ENCODE results near the gene RAB40C. TPM values are rescaled to one million over a fixed set of nuclear protein-coding genes. Genes with fewer than 3 reads are reported as not detected.

Gene RAB40C
- total RNA-seq, 5 donors from 2014 or later (not counting 1 experiment from before 2014, with no cell fraction given) = 14.1 to 28.0 (median 24.4) TPM

DNA sequence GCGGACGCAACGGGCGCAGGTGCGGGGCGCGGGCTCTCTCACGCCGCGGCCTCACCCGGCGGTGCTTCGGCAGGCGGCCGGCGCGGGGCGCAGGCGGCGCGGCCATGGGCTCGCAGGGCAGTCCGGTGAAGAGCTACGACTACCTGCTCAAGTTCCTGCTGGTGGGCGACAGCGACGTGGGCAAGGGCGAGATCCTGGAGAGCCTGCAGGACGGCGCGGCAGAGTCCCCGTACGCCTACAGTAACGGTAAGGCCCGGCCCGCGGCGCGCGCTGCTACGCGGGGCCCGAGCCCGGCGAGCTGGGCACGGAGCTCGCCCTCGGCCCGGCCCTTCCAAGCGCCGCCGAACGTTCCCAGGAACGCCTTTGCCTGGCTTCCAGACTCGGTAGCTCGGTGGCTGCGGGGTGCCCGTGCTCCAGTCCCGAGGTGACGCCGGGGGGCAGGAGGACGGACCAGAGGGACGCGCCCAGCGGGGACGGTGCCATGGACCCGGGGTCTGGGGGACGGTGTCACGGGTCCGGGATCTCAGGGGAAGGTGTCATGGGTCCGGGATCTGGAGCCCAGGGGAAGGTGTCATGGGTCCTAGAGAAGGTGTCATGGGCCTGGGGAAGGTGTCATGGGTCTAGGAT lies 435 bp downstream of the RAB40C start:
- Mint-ChIP-seq H3K27me3 (no peaks in the 10 kb centered on the region), H3K36me3 (no peaks in the 10 kb centered on the region), H3K9me3 (no peaks in the 10 kb centered on the region), H3K4me3 (peak overlapping the region; percentile 87 to 88 (median 88)), H3K27ac (peak overlapping the region; percentile 50 to 71), H3K4me1 (peaks cover 42 to 52% (median 44%) of the 10 kb centered on the region in 3 donors)
- WGBS (ENCODE audit: insufficient coverage) = under 1% methylated on average over 69 of the region's 71 CpGs
- no peak overlapping the region for H3K27ac ChIP-seq (ENCODE audit: low read length)
- peak overlapping the region; percentile 56 to 73 for H3K4me3 ChIP-seq (ENCODE audit: control insufficient read depth in 1 of 2, extremely low read depth in 1 of 2, low read length in 1 of 2)
- no peaks in the 10 kb centered on the region for H3K9me3 ChIP-seq
- peaks cover 8 to 53% of the 10 kb centered on the region in 2 experiments for H3K4me1 ChIP-seq (ENCODE audit: control insufficient read depth in 1 of 2, extremely low read depth in 1 of 2, insufficient read depth in 2 of 2, low read length in 2 of 2)
- H3K36me3 ChIP-seq (ENCODE audit: control insufficient read depth in 2 of 2, extremely low read depth in 1 of 2, insufficient read depth in 1 of 2, low read length in 1 of 2) = peaks cover 0 to 3% of the 10 kb centered on the region in 2 donors
- ChIA-PET POLR2A (no interaction called here), CTCF (no interaction called here)
- DNase-seq = peak in 5 of 35 experiments; percentile 8 to 26 (median 21)
- H3K27me3 ChIP-seq (replicated peaks in 1 of 2; ENCODE audit: control insufficient read depth in 2 of 2, extremely low read depth in 1 of 2, insufficient read depth in 2 of 2, low read length in 1 of 2) = peaks cover 0 to 19% of the 10 kb centered on the region in 2 experiments
- peak in 2 of 4 experiments; percentile 1 for ATAC-seq (replicated peaks in 1 of 4)

DNA sequence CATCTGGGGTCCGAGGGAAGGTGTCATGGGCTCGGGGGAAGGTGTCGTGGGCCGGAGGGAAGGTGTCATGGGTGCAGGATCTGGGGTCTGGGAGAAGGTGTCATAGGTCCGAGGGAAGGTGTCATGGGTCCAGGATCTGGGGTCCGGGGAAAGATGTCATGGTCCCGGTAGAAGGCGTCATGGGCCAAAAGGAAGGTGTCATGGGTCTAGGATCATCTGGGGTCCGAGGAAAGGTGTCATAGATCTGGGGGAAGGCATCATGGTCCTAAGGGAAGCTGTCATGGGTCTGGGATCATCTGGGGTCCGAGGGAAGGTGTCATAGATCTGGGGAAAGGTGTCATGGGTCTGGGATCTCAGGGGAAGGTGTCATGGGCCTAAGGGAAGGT lies 942 bp downstream of the RAB40C start:
- H3K4me3 Mint-ChIP-seq = peak overlapping the region; percentile 87 to 88 (median 88)
- WGBS (ENCODE audit: insufficient coverage) = 55% methylated on average over 10 of the region's 10 CpGs
- Histone ChIP-seq H3K4me1 (ENCODE audit: control insufficient read depth in 1 of 2, extremely low read depth in 1 of 2, insufficient read depth in 2 of 2, low read length in 2 of 2) (peaks cover 8 to 50% of the 10 kb centered on the region in 2 experiments), H3K9me3 (no peaks in the 10 kb centered on the region), H3K36me3 (ENCODE audit: control insufficient read depth in 2 of 2, extremely low read depth in 1 of 2, insufficient read depth in 1 of 2, low read length in 1 of 2) (peaks cover 0 to 3% of the 10 kb centered on the region in 2 donors), H3K4me3 (ENCODE audit: control insufficient read depth in 1 of 2, extremely low read depth in 1 of 2, low read length in 1 of 2) (peak overlapping the region; percentile 56 to 73), H3K27me3 (replicated peaks in 1 of 2; ENCODE audit: control insufficient read depth in 2 of 2, extremely low read depth in 1 of 2, insufficient read depth in 2 of 2, low read length in 1 of 2) (peaks cover 0 to 17% of the 10 kb centered on the region in 2 experiments), H3K27ac (ENCODE audit: low read length) (no peak overlapping the region)
- H3K27me3 Mint-ChIP-seq = no peaks in the 10 kb centered on the region
- POLR2A ChIA-PET = no interaction called here
- ATAC-seq (replicated peaks in 1 of 4) (no peak), DNase-seq (no peak)
- H3K36me3 Mint-ChIP-seq = no peaks in the 10 kb centered on the region
- CTCF ChIA-PET = no interaction called here
- H3K4me1 Mint-ChIP-seq = peaks cover 40 to 52% (median 42%) of the 10 kb centered on the region in 3 donors
- H3K27ac Mint-ChIP-seq = peak overlapping the region; percentile 50 to 71
- H3K9me3 Mint-ChIP-seq = no peaks in the 10 kb centered on the region

DNA sequence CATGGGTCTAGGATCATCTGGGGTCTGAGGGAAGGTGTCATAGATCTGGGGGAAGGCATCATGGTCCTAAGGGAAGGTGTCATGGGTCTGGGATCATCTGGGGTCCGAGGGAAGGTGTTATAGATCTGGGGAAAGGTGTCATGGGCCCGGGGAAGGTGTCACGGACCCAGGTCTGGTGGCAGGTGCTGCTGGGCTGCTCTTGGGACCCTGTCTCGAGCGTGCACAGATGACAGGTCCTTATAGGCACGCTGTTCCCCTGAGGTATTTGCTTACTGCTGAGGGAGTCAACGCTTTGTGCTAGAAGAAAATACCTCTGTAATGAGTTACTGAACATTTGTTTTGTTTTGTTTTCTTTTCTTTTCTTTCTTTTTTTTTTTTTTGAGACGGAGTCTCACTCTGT lies 1.4 kb downstream of the RAB40C start:
- H3K9me3 ChIP-seq = no peaks in the 10 kb centered on the region
- peaks cover 0 to 13% of the 10 kb centered on the region in 2 experiments for H3K27me3 ChIP-seq (replicated peaks in 1 of 2; ENCODE audit: control insufficient read depth in 2 of 2, extremely low read depth in 1 of 2, insufficient read depth in 2 of 2, low read length in 1 of 2)
- ATAC-seq (replicated peaks in 1 of 4) (no peak), DNase-seq (no peak)
- Mint-ChIP-seq H3K4me3 (peak overlapping the region; percentile 87 to 88 (median 88)), H3K27me3 (no peaks in the 10 kb centered on the region), H3K4me1 (peaks cover 38 to 54% (median 45%) of the 10 kb centered on the region in 3 donors), H3K36me3 (no peaks in the 10 kb centered on the region), H3K27ac (peak overlapping the region; percentile 50 to 71), H3K9me3 (no peaks in the 10 kb centered on the region)
- ChIA-PET POLR2A (no interaction called here), CTCF (no interaction called here)
- peaks cover 0 to 4% of the 10 kb centered on the region in 2 donors for H3K36me3 ChIP-seq (ENCODE audit: control insufficient read depth in 2 of 2, extremely low read depth in 1 of 2, insufficient read depth in 1 of 2, low read length in 1 of 2)
- no peak overlapping the region for H3K4me3 ChIP-seq (ENCODE audit: control insufficient read depth in 1 of 2, extremely low read depth in 1 of 2, low read length in 1 of 2)
- H3K27ac ChIP-seq (ENCODE audit: low read length) = no peak overlapping the region
- peaks cover 8 to 50% of the 10 kb centered on the region in 2 experiments for H3K4me1 ChIP-seq (ENCODE audit: control insufficient read depth in 1 of 2, extremely low read depth in 1 of 2, insufficient read depth in 2 of 2, low read length in 2 of 2)
- 78% methylated on average over 6 of the region's 8 CpGs for WGBS (ENCODE audit: insufficient coverage)

GRCh38 chr16:591892-592517 lies 2.1 kb downstream of the RAB40C start:
- DNase-seq (no peak), ATAC-seq (replicated peaks in 1 of 4) (no peak)
- H3K36me3 Mint-ChIP-seq = peaks cover 6% of the 10 kb centered on the region
- 96% methylated on average over 10 of the region's 15 CpGs for WGBS (ENCODE audit: insufficient coverage)
- Histone ChIP-seq H3K4me3 (ENCODE audit: control insufficient read depth in 1 of 2, extremely low read depth in 1 of 2, low read length in 1 of 2) (no peak overlapping the region), H3K4me1 (ENCODE audit: control insufficient read depth in 1 of 2, extremely low read depth in 1 of 2, insufficient read depth in 2 of 2, low read length in 2 of 2) (peaks cover 8 to 44% of the 10 kb centered on the region in 2 experiments), H3K9me3 (no peaks in the 10 kb centered on the region), H3K27me3 (replicated peaks in 1 of 2; ENCODE audit: control insufficient read depth in 2 of 2, extremely low read depth in 1 of 2, insufficient read depth in 2 of 2, low read length in 1 of 2) (peaks cover 0 to 5% of the 10 kb centered on the region in 2 experiments), H3K36me3 (ENCODE audit: control insufficient read depth in 2 of 2, extremely low read depth in 1 of 2, insufficient read depth in 1 of 2, low read length in 1 of 2) (peaks cover 0 to 8% of the 10 kb centered on the region in 2 donors), H3K27ac (ENCODE audit: low read length) (no peak overlapping the region)
- H3K27me3 Mint-ChIP-seq = no peaks in the 10 kb centered on the region
- H3K4me1 Mint-ChIP-seq = peaks cover 45 to 56% (median 46%) of the 10 kb centered on the region in 3 donors
- H3K27ac Mint-ChIP-seq = no peak overlapping the region
- ChIA-PET CTCF (no interaction called here), POLR2A (no interaction called here)
- no peaks in the 10 kb centered on the region for H3K9me3 Mint-ChIP-seq
- peak overlapping the region; percentile 31 to 88 (median 87) for H3K4me3 Mint-ChIP-seq

- H3K9me3 Mint-ChIP-seq = no peaks in the 10 kb centered on the region
- 85% methylated on average over 20 of the region's 24 CpGs for WGBS (ENCODE audit: insufficient coverage)
- H3K36me3 ChIP-seq (ENCODE audit: control insufficient read depth in 2 of 2, extremely low read depth in 1 of 2, insufficient read depth in 1 of 2, low read length in 1 of 2) = peaks cover 0 to 8% of the 10 kb centered on the region in 2 donors
- ATAC-seq (replicated peaks in 1 of 4) (no peak), DNase-seq (no peak)
- H3K4me1 Mint-ChIP-seq = peaks cover 42 to 54% (median 46%) of the 10 kb centered on the region in 3 donors
- H3K27me3 ChIP-seq (replicated peaks in 1 of 2; ENCODE audit: control insufficient read depth in 2 of 2, extremely low read depth in 1 of 2, insufficient read depth in 2 of 2, low read length in 1 of 2) = peaks cover 0 to 2% of the 10 kb centered on the region in 2 experiments
- H3K27ac Mint-ChIP-seq = no peak overlapping the region
- POLR2A ChIA-PET = no interaction called here
- H3K27me3 Mint-ChIP-seq = no peaks in the 10 kb centered on the region
- no peak overlapping the region for H3K4me3 ChIP-seq (ENCODE audit: control insufficient read depth in 1 of 2, extremely low read depth in 1 of 2, low read length in 1 of 2)
- peak overlapping the region in 1 of 3 donors; percentile 87 for H3K4me3 Mint-ChIP-seq
- CTCF ChIA-PET = no interaction called here
- H3K36me3 Mint-ChIP-seq = peaks cover 7% of the 10 kb centered on the region
- no peaks in the 10 kb centered on the region for H3K9me3 ChIP-seq
- peaks cover 8 to 37% of the 10 kb centered on the region in 2 experiments for H3K4me1 ChIP-seq (ENCODE audit: control insufficient read depth in 1 of 2, extremely low read depth in 1 of 2, insufficient read depth in 2 of 2, low read length in 2 of 2)
- no peak overlapping the region for H3K27ac ChIP-seq (ENCODE audit: low read length)
Observed at GRCh38 chr16:592518-593306, 2.8 kb downstream of the RAB40C start.

GRCh38 chr16:593406-593805 lies 3.5 kb downstream of the RAB40C start:
- H3K36me3 ChIP-seq (ENCODE audit: control insufficient read depth in 2 of 2, extremely low read depth in 1 of 2, insufficient read depth in 1 of 2, low read length in 1 of 2) = peaks cover 0 to 8% of the 10 kb centered on the region in 2 donors
- Mint-ChIP-seq H3K9me3 (no peaks in the 10 kb centered on the region), H3K27me3 (no peaks in the 10 kb centered on the region), H3K4me1 (peaks cover 38 to 47% (median 41%) of the 10 kb centered on the region in 3 donors), H3K36me3 (peaks cover 7% of the 10 kb centered on the region), H3K27ac (no peak overlapping the region), H3K4me3 (no peak overlapping the region)
- no peaks in the 10 kb centered on the region for H3K9me3 ChIP-seq
- H3K27ac ChIP-seq (ENCODE audit: low read length) = no peak overlapping the region
- no peak for DNase-seq
- ChIA-PET POLR2A (no interaction called here), CTCF (no interaction called here)
- H3K4me1 ChIP-seq (ENCODE audit: control insufficient read depth in 1 of 2, extremely low read depth in 1 of 2, insufficient read depth in 2 of 2, low read length in 2 of 2) = peaks cover 3 to 30% of the 10 kb centered on the region in 2 experiments
- H3K4me3 ChIP-seq (ENCODE audit: control insufficient read depth in 1 of 2, extremely low read depth in 1 of 2, low read length in 1 of 2) = no peak overlapping the region
- ATAC-seq (replicated peaks in 1 of 4) = no peak
- 90% methylated on average over 8 of the region's 9 CpGs for WGBS (ENCODE audit: insufficient coverage)
- peaks cover 0 to 2% of the 10 kb centered on the region in 2 experiments for H3K27me3 ChIP-seq (replicated peaks in 1 of 2; ENCODE audit: control insufficient read depth in 2 of 2, extremely low read depth in 1 of 2, insufficient read depth in 2 of 2, low read length in 1 of 2)
